GM18520 (cell line): ENCODE measurements around the gene SERPINH1.
A peak's percentile ranks its signal among the peaks of the same experiment; 100 is the strongest.
"Not testable (repeated sequence)": the region's sequence is repeated elsewhere in the genome, so short reads cannot be mapped to it uniquely, and the experiment has no call there.

Experiments used
- ATAC-seq: cut with Tn5 transposase; IDR thresholded peaks from one replicate; pipeline ENCODE4 v1.9.1; 2021; ENCODE audit not compliant: unreplicated experiment

SERPINH1 gene

DNA sequence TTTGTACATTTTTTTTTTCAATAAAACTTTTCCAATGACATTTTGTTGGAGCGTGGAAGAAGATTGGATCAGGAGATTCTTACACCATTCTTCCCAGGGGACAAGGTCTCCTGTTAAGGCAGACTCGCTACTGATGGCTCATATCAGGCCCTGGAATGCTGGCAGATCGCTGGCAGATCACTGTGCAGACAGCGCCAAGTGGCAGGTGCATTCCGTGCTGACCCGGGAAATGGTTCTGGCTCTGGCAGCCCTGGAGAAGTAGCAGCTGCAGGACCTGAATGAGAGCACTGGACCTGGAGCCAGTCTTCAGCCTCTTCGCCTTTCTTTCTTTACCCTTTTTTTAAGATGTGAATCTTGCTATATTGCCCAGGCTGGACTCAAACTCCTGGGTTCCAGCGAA lies 10.7 kb downstream of the SERPINH1 start:
- no peak for ATAC-seq

DNA sequence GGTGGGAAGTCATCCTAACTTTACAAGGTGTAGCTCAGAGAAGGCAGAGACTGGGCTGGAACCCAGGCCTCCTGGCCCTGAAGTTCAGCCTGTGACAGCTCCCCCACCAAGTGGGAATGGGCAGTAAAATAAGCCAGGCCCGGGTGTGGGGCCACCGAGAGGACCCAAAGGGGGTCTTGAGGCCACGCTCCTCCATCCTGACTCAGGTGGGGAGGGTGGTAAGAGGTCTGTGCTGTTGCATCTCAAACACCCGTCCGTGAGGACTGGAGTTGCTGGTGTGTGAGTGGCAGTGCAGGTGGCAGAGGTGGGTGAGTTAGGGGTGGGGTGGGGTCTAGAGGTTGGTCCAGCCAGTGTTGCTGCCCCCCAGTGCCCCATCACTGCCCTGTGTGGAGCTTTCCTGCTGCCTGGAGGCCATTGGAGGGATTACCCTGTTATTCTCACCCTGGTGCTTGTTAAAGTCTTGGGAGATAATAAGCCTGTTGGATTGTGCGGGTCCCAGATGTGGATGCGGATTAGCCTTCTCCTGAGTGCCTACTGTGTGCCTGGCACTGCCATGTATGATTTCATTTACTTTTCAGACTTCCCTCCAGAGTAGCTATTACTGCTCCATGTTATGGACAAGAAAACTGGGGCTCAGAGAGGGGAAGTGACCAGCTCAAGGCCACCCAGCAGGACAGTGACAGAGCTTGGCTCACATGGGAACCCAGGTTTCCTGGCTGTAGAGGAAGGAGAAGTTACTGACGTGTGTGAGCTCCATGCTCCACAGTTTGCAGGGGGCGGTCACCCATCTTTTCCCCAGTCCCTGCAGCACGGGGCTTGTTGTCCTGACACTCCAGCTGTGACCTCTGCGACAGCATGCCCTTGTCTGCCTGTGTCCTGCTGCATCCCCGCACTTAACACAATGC lies 12.9 kb downstream of the SERPINH1 start:
- no peak for ATAC-seq

DNA sequence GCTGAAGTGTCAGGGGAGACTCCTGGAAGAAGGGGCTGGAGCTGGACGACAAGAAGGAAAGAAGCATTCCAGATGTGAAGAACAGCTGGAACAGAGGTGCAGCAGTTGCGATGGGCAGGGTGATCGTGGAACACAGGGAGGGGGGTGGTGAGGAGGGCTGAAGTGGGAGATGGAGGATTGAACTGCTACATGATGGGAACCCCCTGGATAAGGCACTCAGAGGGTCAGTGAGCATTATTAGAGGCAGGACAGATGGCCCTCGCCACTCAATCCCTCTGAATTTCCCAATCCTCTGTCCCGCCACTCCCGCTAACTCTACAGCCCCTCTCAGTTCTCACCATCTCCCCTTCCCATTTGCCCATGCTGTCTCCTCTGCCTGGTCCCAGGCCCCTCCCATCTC lies 14.0 kb downstream of the SERPINH1 start:
- no peak for ATAC-seq

DNA sequence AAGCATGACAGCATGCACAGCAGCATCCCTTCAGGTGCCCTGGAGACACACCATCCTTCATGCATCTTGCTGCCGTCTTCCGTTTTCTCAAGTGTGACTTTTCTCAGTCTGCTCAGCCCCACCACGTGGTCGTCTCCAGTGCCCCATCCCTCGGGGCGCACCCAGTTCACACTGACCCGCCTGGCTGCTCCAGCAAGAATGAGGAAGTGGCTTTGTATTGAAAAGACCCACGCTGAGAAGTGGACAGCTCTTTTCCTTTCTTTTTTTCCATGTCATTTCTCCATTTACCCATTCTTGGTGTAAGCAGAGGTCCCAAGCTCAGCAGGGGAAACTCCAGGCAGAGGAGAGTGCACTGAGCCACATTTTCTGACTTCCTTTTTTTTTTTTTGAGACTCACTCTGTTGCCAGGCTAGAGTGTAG lies 14.5 kb downstream of the SERPINH1 start:
- ATAC-seq: no peak

DNA sequence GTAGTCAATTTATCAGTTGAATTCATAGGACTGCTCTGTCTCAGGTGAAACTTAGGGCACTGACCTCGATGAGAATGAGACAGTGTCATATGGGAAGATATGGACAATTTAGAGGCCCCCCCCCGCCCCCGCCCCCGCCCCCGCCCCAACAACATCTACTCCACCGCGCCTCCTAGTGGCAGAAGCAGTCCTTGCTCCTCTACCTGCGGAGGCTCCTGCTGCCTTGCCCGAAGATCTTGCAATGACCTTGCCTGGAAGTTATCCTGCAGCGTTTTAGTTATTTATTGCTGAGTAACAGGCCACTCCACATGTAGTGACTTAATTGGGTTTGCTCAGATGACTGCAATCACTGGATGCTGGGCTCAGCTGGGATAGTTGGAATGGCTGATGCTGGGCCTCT lies 15.2 kb downstream of the SERPINH1 start:
- no peak for ATAC-seq

DNA sequence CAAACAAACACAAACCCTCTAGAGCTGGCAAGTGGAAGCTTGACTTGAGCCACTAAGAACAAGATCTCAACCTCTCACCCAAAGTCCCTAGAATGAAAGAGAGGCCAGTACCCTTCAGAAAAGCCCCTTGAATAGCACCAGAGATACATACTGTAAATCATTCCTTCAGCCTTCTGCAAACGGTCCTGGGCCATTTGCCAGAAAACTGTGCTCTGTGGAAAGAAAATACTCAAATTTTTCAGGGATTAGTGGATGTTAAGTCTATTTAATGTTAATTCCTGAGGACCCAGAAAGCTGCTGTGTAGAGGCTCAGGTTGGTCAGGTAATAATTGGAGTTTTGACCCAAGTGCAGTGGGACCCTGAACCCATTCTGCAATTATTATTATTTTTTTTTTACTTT lies 16.9 kb downstream of the SERPINH1 start:
- ATAC-seq: no peak

DNA sequence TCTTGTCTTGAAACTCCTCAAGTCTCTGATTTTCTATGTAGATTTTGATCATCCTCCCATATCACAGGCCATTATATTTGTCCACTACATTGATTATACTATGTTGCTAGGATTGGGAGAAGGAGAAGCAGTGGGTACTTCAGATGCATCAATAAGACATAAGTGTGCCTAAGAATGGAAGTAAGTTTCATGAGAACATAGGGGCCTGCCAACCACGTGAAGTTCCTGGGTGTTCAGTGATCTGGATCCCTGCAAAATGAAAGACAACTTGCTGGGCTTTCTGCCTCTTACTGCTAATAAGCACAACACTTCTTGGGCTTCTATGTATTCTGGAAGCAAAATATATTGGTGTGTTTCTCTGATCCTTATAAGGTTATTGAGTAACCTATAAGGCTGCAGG lies 17.8 kb downstream of the SERPINH1 start:
- ATAC-seq: no peak

DNA sequence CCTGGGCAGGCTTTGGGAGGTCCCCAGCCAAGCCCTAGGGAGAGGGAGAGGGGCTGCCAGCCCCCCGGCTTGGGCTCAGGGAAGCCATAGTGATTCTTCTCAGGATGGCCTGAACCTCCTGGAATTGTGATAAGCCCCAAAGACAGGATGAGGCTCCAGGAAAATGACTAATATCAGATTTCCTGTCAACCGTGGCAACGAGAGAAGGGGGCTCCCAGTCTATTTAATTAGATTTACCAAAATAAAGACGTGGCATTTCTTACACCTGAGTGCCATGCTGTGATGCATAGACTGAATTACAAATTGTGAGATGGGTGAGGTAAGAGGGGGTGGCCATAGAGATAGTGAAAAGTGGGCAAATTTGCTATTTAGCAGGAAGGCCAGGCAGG lies 20.4 kb downstream of the SERPINH1 start:
- no peak for ATAC-seq

DNA sequence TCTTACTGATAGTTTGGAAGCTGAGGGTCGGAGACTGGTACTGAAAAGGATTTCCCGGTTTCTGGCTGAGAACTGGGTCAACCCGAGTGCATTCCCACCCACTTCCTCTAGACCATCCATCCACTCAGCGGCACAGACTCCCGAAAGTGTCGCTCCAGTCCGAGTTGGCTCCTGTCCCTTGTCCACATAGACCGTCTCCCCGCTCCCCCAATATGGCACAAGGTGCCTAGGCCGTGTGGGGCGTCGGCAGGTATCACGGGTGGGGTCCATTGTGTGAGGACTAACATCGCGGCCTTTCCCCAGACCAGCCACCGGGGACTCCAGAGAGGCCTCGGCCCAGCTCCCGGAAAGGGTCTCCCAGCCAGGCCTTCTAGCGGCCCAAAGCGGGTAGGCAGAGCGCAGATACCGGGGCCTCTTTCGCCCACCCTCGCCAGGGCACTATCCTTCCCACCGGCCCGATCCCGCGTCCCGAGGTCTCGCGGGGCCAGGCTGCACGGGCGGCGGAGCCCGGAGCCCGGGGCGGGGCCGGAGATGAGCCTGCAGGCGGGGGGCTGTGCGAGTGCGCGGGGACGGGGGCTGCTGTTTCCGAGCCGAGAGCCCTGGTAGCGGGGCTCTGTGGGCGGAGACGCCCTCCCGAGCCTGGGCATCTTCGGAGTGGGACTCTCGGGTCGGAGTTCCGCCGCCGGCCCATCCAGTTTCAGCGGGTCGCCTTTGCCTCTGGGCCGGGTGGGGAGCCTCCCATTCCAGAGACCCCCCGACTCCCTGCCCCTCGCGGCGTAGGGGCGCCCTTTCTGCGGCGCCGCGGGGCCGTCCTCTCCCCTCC lies 21.1 kb downstream of the SERPINH1 start:
- ATAC-seq: peak; percentile 51

DNA sequence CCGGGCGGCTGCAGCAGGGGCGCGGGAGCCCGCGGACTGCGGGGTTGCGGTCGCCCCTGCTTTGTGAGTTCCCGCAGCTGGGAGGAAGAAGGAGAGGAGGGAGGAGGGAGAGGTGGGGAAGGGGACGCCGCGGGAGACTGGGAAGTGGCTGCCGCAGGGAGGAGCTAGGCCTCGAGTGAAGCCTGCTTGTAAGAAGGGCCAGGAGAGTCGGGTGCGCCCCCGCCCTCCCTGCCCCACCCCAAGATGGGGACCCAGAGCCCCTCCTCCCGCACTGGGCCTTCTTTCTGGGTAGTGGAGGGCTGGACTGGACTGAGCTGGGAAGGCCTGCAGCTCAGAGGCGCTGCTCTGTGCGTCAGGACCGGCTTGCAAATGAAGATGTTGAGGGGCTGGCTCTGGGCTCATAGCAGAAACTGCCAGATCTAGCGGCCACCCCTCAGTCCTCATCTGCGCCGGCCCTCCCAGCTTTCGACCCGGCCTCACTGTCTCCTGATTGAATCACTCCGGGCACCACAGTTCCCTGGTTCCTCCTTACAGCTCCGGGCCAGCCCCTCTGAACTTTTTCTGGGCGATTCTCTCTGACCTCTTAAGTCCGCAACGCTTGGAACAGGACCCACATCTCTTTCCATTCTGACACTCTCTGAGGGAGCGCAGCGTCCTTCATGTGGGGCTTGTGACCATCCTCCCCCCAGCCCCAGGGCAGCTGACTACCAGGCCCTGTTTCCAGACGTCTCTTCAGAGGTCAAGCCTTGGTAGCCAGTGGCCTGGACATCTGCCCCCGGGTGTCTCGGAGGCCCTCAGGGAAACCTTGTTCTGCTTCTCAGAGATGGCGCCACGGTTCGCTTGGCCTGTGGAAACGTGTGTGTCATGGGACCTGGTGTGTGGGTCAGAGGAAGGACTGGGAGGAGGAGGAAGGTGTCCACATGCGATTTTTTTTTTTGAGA lies 21.9 kb downstream of the SERPINH1 start:
- ATAC-seq: no peak

DNA sequence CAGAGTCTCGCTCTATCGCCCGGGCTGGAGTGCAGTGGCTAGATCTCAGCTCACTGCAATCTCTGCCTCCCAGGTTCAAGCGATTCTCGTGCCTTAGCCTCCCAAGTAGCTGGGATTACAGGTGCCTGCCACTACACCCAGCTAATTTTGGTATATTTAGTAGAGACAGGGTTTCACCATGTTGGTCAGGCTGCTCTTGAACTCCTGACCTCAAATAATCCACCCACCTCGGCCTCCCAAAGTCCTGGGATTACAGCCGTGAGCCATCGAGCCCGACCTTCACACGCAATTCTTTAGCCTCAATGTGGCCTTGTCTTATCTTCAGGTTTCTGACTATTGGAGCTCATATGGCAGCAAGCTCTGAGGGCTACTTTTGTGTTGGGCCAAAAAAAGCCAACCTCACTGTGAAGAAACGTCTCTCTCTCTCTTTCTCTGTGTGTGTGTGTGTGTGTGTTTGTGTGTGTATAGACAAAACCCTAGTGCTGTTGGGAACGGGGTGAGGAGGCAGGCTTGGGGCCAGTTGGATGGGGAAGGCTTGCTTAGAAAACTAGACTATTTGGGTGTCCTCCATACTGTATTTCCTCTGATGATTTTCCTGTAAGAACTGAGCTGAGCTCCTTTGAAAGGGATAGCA lies 22.7 kb downstream of the SERPINH1 start:
- not testable (repeated sequence) for ATAC-seq

DNA sequence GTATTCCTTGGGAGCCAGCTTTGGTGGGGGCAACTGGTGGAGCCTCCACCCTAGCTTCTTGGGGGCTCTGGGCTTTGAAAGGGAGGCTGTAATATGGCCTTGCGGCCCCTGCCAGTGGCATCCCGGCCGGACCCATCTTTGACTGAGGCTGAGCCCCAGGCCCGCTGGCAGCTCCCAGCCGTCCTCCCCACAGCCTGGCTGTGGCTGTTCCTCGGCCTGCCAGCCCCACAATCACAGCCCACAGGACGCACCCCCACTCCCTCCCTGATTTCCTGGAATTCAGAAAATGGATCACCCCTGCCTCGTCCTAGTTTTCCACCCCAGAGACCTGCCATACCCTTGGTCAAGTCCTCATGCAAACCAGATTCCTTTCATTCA lies 23.2 kb downstream of the SERPINH1 start:
- no peak for ATAC-seq

DNA sequence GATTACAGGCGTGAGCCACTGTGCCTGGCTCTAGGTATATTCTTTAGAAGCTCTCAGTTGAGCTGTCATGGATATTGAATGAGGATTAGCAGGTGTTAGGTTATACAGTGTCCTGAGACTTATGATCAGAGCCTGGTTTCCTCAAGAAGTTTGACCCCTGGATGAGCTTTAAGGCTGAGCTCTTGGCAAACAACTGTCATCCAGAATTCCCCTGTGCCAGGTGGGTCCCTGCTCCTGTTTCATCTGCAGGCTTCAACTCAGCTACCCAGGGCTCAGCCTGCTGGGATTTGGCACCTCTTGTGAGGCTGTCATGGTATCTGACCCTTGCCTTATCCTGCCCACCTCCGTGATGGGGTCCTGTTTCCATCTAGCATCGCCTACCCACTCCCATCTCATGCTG lies 24.3 kb downstream of the SERPINH1 start:
- no peak for ATAC-seq

DNA sequence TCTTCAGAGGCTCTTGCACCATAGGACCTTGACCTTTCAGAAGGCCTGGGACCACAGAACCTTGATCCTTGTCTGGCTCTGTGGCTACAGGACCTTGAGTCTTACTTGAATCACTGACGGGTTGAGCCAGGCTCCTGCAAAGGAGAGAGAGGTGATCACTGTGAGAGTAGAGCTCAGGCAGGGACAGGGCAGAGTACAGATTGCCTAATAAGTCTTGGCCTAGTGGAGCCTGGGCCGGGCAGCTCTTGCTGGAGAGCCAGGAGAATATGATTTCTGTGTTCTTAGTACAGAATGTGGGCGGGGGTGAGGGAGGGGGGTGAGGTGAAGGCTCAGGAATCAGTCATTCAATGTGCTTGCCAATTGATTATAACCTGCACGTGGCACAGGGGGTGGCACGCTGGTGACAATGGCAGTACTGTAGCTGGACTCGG lies 26.0 kb downstream of the SERPINH1 start:
- ATAC-seq: no peak

DNA sequence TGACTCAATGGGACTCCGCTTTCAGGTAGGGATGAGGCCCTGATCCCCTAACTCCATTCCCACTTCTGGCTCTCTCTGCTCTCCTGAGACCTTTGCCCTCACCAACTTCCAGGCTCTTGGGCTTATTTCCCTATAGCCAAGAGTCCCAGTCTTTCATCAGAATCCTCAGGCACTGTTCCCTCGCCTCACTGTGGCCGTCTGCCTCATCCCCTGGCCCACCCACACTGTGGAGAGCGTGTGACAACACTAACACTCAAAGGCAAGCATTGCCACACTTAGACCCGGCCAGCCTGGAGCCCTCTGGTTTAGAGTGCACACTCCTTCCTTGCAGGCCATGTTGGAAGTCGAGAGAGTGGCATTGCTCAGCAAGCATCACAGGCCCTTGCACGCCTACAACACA lies 27.0 kb downstream of the SERPINH1 start:
- ATAC-seq: no peak

DNA sequence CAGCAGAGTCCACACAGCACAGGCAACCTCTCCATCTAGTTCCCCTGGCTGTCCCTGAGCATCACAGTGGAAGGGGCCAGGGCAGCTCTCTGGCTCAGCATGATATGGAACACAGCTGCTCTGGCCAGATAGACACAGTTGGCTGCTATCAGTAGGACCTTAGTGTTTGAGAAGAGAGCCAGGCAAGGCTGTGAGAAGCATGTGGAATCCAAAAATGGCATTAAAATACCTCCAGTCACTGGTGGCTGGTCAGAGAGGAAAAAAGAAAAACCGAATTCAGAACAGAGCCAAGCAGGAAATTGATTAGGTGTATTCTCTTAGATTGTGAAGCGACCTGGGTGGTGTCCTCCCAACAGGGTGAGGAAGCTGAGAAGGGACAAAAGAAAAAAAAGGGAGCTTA lies 27.9 kb downstream of the SERPINH1 start:
- no peak for ATAC-seq

DNA sequence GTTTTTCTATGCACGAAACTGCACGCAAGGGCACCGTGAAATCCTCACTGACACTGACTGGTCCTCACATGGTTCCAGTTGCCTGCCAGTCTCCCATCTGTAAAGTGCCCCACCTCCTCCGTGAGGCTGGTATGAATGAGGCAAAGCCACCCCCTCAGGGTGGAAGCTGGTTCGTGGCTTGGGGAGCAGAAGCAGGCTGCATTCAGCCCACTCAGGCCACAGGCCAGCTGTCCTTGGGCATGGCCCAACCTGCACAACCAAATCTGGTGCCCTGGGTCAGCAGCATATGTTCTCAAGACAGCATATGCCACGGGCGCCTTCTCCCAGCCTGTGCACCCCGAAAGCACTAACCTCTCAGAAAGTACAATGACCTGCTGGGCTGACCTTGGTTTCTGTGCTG lies 29.3 kb downstream of the SERPINH1 start:
- no peak for ATAC-seq

DNA sequence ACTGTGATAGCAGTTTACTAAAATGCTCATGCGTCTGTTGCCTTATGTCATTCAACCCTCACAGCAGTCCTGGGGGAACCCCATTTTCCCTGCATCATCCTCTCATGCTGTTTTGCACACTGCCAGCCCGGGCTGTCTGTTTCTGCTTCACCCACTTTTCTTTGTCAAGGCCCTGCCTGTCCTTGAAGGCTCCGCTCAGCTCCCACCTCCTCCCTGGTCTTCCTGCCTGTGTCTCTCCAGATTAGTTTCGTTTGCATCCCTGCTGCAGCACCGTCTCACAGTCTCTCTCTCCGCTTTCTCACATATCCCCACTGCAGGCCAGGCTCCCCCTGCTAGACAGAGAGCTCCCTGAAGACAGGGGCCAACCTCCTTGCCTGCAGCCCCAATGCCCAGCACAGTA lies 29.9 kb downstream of the SERPINH1 start:
- ATAC-seq: no peak

DNA sequence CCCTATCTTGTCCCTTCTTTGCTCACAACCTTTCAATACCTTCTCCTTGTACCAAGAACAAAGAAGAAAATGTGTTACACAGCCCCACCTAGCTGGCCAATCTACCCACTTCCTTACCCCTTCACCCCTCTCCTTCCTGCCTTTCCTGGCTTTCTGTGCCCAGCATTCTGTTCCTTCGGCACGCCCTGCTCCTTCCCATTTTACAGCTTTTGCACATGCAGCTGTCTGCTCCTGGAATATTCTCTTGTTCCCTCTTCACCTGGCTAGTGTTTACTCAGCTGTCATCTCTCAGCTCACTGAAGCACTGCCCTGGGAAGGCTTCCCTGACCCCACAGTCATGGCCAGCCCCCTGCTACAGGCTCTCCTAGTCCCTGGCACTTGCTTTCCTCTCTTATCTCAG lies 30.7 kb downstream of the SERPINH1 start:
- no peak for ATAC-seq

DNA sequence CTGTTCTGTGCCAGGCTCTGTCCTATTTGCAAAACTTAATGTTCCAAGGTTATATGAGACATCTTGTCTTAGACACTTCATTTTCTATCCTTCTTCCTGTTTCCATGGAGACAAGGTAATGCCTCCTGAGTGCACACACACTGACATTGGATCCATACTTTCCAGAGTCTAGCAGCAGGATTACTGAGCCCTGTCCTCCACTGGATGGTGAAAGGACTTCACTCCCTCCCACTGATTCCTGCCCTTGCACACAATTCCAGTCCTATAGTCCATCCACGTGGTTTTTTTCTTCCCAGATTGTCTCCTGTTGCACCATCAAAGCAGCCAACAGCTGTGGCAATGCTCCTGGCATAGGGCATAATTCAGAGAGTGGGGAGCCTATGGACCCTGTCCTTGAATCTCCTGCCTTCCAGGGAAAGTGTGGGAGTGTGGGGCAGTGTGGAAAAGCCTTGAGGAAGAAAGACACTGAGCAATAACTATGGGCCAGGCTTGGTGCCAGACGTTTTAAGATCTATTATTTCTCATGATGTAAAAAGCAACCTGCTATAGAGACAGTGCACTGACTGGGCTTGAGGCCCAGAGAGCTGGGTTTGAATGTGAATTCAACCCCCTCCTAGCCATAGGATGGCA lies 31.3 kb downstream of the SERPINH1 start:
- ATAC-seq: no peak
